OCI-LY1 (cell line): ENCODE results near the gene SCYL2.

Experiments used
- CTCF ChIP-seq: fragments of 200-600 bp; sonication (generic), shearing (Covaris generic); IDR thresholded peaks from 2 replicates; pipeline ENCODE4 v1.5.1; 2017; ENCODE audit warnings: mild to moderate bottlenecking, antibody characterized with exemption, low read length, moderate library complexity, mixed read lengths
- EZH2 ChIP-seq: fragments of 200-600 bp; sonication (generic), shearing (Covaris generic); IDR thresholded peaks from 2 replicates; pipeline ENCODE4 v1.8.0; 2017; ENCODE audit warnings: borderline replicate concordance, mixed run types, mild to moderate bottlenecking, antibody characterized with exemption, low read length, moderate library complexity, mixed read lengths

- TF ChIP-seq CTCF (no peak), EZH2 (no peak)
These were observed 70.3 kb downstream of the SCYL2 start for GRCh38 chr12:100337299-100337698.
